Measurements from ENCODE around the gene SRRM1.

GRCh38 chr1:24600551-24600950 is 42.6 kb upstream of the SRRM1 start:
- TF ChIP-seq TBP (IDR thresholded peaks at IDR 0.05; ENCODE audit: low read depth, low read length) (no peak), JUN (IDR thresholded peaks at IDR 0.05; ENCODE audit: low read depth, low read length) (no peak), CTCF (IDR thresholded peaks at IDR 0.05; ENCODE audit: control extremely low read depth in 1 of 3, insufficient read depth in 1 of 3, low read depth in 1 of 3, low read length in 3 of 3) (no peak), BRCA1 (IDR thresholded peaks at IDR 0.05; ENCODE audit: low read depth, low read length) (no peak), JUND (IDR thresholded peaks at IDR 0.05; ENCODE audit: low read length) (no peak), TAF1 (IDR thresholded peaks at IDR 0.05; ENCODE audit: low read depth, low read length) (no peak), SP1 (IDR thresholded peaks at IDR 0.05; ENCODE audit: low read depth, low read length) (no peak), EZH2 (IDR thresholded peaks at IDR 0.05; ENCODE audit: low read depth, low read length, severe bottlenecking) (no peak), POLR2AphosphoS5 (IDR thresholded peaks at IDR 0.05; ENCODE audit: low read depth, low read length) (no peak), EP300 (IDR thresholded peaks at IDR 0.05; ENCODE audit: borderline replicate concordance in 1 of 2, low read depth in 2 of 2, low read length in 2 of 2) (no peak), CHD7 (IDR thresholded peaks at IDR 0.05; ENCODE audit: insufficient replicate concordance, low read length) (no peak), CEBPB (IDR thresholded peaks at IDR 0.05; ENCODE audit: low read depth, low read length) (no peak)

Data from H1 (cell line).